Sigmoid colon (tissue), 4 donors: ENCODE measurements around the gene KCNIP4.

Experiments
- EP300 ChIP-seq, 4 donors: sonication (generic); formaldehyde crosslinking; IDR thresholded peaks; one replicate each; pipeline ENCODE4 v1.6.1; 2017; ENCODE audit warnings: antibody characterized with exemption in 4 of 4
- POLR2A ChIP-seq, 2 donors: fragments of 450-650 bp; IDR thresholded peaks; one replicate each; pipeline ENCODE4 v1.6.1; 2016; ENCODE audit warnings: antibody characterized with exemption in 2 of 2, mild to moderate bottlenecking in 2 of 2, moderate library complexity in 2 of 2
- POLR2AphosphoS5 ChIP-seq, 4 donors: sonication (generic); formaldehyde crosslinking; IDR thresholded peaks; one replicate each; pipeline ENCODE4 v1.6.1; 2017; ENCODE audit warnings: antibody characterized with exemption in 4 of 4
- TF ChIP-seq, protein P1 (sequence below), 4 experiments: fragments of 450-650 bp in 3 of 4; fragments of 200-600 bp in 1 of 4; IDR thresholded peaks; one replicate each; pipeline ENCODE4 v1.5.1; 2016 to 2019; ENCODE audit warnings: antibody characterized with exemption in 4 of 4, mild to moderate bottlenecking in 3 of 4, moderate library complexity in 2 of 4

DNA sequence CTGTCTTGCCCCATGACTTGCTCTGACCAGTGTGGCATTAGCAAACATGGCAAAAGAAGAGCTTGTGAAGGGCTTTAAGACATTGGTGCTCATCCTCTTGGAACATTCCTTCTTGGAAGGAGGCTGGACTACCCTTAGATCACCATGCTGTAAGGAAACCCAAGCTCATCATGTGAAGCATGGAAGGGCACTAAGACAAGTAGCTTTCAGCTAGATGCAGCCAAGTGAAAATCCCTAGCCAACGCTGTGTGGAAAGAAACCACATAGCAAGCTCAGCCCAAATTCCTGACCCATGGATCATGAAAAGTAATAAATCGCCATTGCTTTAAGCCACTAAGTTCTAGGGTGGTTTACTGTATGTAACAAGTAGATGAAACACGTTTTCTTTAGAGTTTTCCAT lies 1260.7 kb downstream of the KCNIP4 start:
- TF ChIP-seq, protein P1, sequence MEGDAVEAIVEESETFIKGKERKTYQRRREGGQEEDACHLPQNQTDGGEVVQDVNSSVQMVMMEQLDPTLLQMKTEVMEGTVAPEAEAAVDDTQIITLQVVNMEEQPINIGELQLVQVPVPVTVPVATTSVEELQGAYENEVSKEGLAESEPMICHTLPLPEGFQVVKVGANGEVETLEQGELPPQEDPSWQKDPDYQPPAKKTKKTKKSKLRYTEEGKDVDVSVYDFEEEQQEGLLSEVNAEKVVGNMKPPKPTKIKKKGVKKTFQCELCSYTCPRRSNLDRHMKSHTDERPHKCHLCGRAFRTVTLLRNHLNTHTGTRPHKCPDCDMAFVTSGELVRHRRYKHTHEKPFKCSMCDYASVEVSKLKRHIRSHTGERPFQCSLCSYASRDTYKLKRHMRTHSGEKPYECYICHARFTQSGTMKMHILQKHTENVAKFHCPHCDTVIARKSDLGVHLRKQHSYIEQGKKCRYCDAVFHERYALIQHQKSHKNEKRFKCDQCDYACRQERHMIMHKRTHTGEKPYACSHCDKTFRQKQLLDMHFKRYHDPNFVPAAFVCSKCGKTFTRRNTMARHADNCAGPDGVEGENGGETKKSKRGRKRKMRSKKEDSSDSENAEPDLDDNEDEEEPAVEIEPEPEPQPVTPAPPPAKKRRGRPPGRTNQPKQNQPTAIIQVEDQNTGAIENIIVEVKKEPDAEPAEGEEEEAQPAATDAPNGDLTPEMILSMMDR (IDR thresholded peaks at IDR 0.05): no peak
- TF ChIP-seq EP300 (IDR thresholded peaks at IDR 0.05) (no peak), POLR2A (IDR thresholded peaks at IDR 0.05) (no peak), POLR2AphosphoS5 (IDR thresholded peaks at IDR 0.05) (no peak)
